ENCODE measurements around the gene FAR1. TPM values are rescaled to one million over a fixed set of nuclear protein-coding genes. Genes with fewer than 3 reads are reported as not detected.

Gene FAR1
- total RNA-seq, 2 donors from 2014 or later, result 25.5 to 55.7 TPM

- H3K4me1 ChIP-seq (ENCODE audit: control insufficient read depth in 1 of 2, low read depth in 2 of 2), result peaks cover 0 to 11% of the 10 kb centered on the region in 2 donors
- no peaks in the 10 kb centered on the region for H3K27me3 ChIP-seq (replicated peaks; ENCODE audit: insufficient read depth)
- no peak overlapping the region for H3K27ac ChIP-seq
- no peaks in the 10 kb centered on the region for H3K9me3 ChIP-seq
- TF ChIP-seq CTCF (IDR thresholded peaks at IDR 0.05), result no peak
- no peak for DNase-seq (ENCODE audit: low spot score)
- no peak overlapping the region for H3K4me3 ChIP-seq
- ATAC-seq (ENCODE audit: insufficient number of reproducible peaks, low FRiP score, low read depth), result no peak
- no peaks in the 10 kb centered on the region for H3K36me3 ChIP-seq
These were observed 45.5 kb downstream of the FAR1 start for GRCh38 chr11:13713982-13714381.

DNA sequence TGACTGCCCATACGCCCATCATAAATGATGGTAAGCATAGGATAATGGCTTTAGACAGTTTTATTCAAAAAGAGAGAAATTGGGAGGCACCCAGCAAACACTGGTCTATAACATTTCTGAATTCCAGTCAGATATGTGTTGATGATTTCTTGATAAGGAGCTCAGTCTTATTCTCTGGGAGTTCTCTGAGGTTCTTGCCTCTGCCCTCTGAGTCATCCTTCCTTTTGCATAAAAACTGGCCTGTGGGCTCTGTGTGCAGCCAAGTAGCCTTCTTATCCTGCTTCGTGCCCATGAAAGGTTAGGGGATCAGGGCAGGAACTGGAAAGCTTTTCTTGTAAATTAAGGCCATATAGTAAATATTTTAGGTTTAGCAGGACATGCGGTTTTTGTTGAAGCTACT, 48.9 kb downstream of the FAR1 start:
- DNase-seq (ENCODE audit: low spot score), result no peak
- H3K27ac ChIP-seq, result no peak overlapping the region
- no peaks in the 10 kb centered on the region for H3K9me3 ChIP-seq
- H3K36me3 ChIP-seq, result no peaks in the 10 kb centered on the region
- H3K4me1 ChIP-seq (ENCODE audit: control insufficient read depth in 1 of 2, low read depth in 2 of 2), result peaks cover 0 to 6% of the 10 kb centered on the region in 2 donors
- H3K27me3 ChIP-seq (replicated peaks; ENCODE audit: insufficient read depth), result no peaks in the 10 kb centered on the region
- H3K4me3 ChIP-seq, result no peak overlapping the region
- no peak for TF ChIP-seq CTCF (IDR thresholded peaks at IDR 0.05)
- no peak for ATAC-seq (ENCODE audit: insufficient number of reproducible peaks, low FRiP score, low read depth)

DNA sequence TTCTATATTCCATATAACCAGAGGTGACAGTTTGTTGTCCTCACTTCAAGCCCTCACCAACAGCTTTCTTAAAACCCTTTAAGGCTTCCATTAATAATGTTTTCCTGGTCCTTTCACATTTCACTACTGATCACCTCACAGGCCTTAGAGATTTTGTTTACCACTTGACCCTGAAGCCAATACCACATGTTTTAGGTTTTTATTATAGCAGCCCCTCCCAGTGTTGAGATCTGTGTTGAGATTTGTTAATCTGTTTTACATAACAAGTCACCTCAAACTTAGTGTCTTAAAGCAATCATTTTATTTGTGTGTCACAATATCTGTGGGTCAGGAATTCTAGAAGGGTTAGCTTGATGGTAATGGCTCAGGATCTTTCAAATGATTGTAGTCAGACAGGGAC, 49.9 kb downstream of the FAR1 start:
- no peak overlapping the region for H3K27ac ChIP-seq
- no peak for TF ChIP-seq CTCF (IDR thresholded peaks at IDR 0.05)
- H3K36me3 ChIP-seq, result peaks cover 3% of the 10 kb centered on the region
- H3K9me3 ChIP-seq, result no peaks in the 10 kb centered on the region
- no peak for ATAC-seq (ENCODE audit: insufficient number of reproducible peaks, low FRiP score, low read depth)
- no peaks in the 10 kb centered on the region for H3K27me3 ChIP-seq (replicated peaks; ENCODE audit: insufficient read depth)
- DNase-seq (ENCODE audit: low spot score), result no peak
- H3K4me1 ChIP-seq (ENCODE audit: control insufficient read depth in 1 of 2, low read depth in 2 of 2), result no peaks in the 10 kb centered on the region
- H3K4me3 ChIP-seq, result no peak overlapping the region

GRCh38 chr11:13720940-13721339, 52.5 kb downstream of the FAR1 start:
- TF ChIP-seq CTCF (IDR thresholded peaks at IDR 0.05), result no peak
- no peaks in the 10 kb centered on the region for H3K4me1 ChIP-seq (ENCODE audit: control insufficient read depth in 1 of 2, low read depth in 2 of 2)
- peaks cover 3% of the 10 kb centered on the region for H3K36me3 ChIP-seq
- no peak for ATAC-seq (ENCODE audit: insufficient number of reproducible peaks, low FRiP score, low read depth)
- H3K4me3 ChIP-seq, result no peak overlapping the region
- no peak overlapping the region for H3K27ac ChIP-seq
- DNase-seq (ENCODE audit: low spot score), result no peak
- no peaks in the 10 kb centered on the region for H3K9me3 ChIP-seq
- H3K27me3 ChIP-seq (replicated peaks; ENCODE audit: insufficient read depth), result no peaks in the 10 kb centered on the region

DNA sequence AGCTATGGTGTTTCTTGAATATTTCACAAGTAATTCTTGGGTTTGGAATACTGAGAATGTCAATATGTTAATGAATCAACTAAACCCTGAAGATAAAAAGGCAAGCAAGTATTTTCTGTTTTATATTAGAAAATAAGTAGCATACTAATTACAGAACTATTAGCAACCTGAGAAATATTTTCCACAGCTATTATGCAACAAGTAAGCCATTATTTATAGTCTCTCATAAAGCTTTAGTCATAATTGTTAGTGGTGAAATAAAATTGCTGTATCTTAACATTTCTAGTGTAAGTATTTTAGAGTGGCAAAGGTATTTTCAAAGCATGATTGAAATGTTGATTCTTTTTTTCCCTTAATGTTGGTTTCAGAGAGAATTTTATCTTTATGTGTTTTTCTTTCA, 53.3 kb downstream of the FAR1 start:
- no peak for TF ChIP-seq CTCF (IDR thresholded peaks at IDR 0.05)
- Histone ChIP-seq H3K4me1 (ENCODE audit: control insufficient read depth in 1 of 2, low read depth in 2 of 2) (no peaks in the 10 kb centered on the region), H3K27me3 (replicated peaks; ENCODE audit: insufficient read depth) (no peaks in the 10 kb centered on the region), H3K9me3 (no peaks in the 10 kb centered on the region), H3K36me3 (peaks cover 5% of the 10 kb centered on the region), H3K4me3 (no peak overlapping the region), H3K27ac (no peak overlapping the region)
- no peak for DNase-seq (ENCODE audit: low spot score)
- no peak for ATAC-seq (ENCODE audit: insufficient number of reproducible peaks, low FRiP score, low read depth)
